Parietal lobe (tissue), 1 donor: Measurements from ENCODE around the gene ABCB1. TPM values are rescaled to one million over a fixed set of nuclear protein-coding genes. Genes with fewer than 3 reads are reported as not detected.

Source experiments
- total RNA-seq: library from RNA; depleted of rRNA; stranded (reverse); fragments of >200 nt; gene quantifications from one replicate; pipeline ENCODE4 v1.2.3, GENCODE V29; 2014

The ABCB1 gene
- total RNA-seq: 7.8 TPM

DNA sequence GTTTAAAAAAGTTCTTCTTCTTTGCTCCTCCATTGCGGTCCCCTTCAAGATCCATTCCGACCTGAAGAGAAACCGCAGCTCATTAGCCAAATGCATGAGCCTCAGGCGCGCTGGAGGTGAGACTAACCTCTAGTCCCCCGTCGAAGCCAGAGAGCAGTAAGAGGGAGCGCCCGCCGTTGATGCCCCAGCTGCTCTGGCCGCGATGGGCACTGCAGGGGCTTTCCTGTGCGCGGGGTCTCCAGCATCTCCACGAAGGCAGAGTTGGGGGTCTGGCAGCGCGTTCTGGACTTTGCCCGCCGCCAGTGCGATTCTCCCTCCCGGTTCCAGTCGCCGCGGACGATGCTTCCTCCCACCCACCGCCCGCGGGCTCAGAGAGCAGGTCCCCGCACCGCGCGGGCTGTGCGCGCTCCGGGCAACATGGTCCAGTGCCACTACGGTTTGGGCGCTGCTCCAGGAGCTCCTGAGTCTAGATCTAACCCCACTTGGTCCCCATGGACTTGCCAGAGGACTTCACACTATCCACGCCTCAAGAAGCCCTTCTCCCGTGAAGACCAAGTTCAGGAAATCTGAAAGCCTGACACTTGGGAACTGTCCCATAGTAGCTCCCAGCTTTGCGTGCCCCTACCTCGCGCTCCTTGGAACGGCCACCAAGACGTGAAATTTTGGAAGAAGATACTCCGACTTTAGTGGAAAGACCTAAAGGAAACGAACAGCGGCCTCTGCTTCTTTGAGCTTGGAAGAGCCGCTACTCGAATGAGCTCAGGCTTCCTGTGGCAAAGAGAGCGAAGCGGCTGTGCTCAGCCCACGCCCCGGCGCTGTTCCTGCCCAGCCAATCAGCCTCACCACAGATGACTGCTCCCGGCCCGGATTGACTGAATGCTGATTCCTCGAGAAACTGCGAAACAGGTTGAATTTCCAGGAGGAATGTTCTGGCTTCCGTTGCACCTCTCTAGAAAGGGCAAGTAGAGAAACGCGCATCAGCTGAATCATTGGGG is at the start of gene ABCB1:
ABCB1 (minus strand) TSS at position 755 of the 995 bp plus-strand sequence; CDS start at position 55, 700 bp downstream.

DNA sequence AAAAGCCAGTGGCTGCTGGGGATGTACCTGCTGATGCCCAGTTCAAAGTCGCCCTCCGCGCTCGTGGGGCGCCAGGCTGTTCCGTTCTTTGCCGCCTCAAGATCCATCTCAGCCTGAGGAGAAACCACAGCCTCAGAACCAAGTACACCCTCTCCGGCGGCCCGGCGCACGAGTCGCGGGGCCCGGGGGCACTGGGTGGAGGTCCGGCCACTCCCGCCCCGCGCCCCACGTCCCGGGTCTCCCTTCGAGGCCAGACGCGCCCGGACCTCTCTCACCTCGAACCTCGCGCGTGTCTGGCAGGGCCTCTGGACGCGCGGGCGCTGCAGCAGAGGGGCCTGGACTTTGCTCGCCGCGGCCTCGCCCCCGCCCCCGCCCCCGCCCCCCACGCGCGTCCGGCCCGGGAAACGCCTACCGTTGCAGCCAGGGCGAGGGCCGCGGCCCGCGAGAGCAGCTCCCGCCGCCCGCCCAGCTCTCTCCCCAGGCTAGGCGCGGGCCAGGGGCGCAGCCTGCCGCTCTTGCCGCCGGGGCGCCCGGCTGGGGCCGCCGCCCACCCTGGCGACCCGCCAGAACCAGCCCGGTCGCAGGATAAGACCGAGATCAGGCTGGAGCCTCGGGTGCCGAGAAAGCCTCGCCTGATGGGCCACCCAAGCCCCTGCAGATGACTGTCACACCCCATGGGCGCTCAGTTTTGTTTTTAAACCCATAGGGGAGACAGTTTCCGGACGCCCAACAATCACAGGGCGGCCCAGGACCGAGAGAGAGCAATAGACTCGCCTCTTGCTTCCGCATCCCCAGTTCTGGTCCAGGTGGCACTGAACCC is 125.1 kb downstream of the ABCB1 start, which contains the start of gene ABCB4:
ABCB4 (minus strand) TSS at position 322 of the 820 bp plus-strand sequence; CDS start at position 107, 215 bp downstream.

Other genes starting within 250 kb of the ABCB1 start
- gene ABCB4, start 125.2 kb downstream of the ABCB1 start, total RNA-seq: 4.1 TPM
- gene RUNDC3B, start 27.5 kb upstream of the ABCB1 start, total RNA-seq: 65.7 TPM